Measurements from ENCODE around the gene COL26A1.
"Not testable (repeated sequence)": the region's sequence is repeated elsewhere in the genome, so short reads cannot be mapped to it uniquely, and the experiment has no call there.

Gene COL26A1

DNA sequence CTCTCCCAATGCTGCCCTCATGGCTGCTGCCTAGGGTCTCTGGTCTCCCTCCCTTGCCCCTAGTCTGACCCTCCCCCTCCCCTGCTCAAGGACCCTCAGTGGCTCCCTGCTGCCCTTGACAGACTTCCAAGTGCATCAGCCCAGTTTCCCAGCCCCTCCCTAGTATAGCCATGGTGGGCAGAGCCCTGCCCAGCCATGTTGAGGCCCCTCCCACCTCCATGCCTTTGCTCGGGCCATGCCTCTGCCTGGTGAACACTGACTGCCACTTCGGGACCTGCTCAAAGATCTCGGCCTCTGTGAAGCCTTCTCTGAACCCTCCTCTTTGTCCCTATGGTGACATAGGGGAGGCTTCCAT, 193.2 kb downstream of the COL26A1 start:
- no peak for DNase-seq

DNA sequence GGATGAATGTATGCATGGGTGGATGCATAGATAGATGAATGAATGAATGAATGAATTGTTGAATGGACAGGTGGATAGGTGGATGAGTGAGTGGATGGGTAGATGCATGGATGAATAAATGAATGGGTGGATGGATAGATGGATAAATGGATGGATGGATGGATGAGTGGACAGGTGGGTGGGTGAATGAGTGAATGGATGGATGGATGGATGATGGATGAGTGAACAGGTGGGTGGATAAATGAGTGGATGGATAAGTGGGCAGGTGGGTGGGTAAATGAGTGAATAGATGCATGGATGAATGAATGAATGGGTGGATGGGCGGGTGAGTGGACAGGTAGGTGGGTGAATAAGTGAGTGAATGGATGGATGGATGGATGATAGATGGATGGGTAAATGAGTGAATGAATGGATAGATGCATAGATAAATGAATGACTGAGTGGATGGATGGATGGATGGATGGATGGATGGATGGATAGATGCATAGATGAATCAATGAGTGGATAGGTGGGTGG, 193.8 kb downstream of the COL26A1 start:
- no peak for DNase-seq

DNA sequence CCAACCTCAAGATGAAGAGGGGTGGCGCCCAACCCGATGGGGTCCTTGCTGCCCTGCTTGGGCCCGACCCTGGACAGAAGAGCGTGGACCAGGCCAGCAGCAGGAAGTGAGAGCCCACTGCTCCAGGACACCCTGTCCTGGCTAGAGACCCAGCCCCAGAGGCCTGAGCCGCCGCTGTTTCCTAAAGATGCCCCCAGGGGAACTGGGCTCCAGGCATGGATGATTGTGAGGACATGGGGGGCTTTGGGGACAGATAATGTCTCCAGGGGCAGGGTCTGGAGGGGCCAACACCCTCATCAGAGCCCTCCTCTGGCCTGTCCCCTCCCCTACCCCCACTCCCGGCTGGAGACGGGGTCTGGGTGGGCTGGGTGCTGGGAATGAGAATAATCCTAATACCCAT, 194.7 kb downstream of the COL26A1 start:
- DNase-seq, result no peak

DNA sequence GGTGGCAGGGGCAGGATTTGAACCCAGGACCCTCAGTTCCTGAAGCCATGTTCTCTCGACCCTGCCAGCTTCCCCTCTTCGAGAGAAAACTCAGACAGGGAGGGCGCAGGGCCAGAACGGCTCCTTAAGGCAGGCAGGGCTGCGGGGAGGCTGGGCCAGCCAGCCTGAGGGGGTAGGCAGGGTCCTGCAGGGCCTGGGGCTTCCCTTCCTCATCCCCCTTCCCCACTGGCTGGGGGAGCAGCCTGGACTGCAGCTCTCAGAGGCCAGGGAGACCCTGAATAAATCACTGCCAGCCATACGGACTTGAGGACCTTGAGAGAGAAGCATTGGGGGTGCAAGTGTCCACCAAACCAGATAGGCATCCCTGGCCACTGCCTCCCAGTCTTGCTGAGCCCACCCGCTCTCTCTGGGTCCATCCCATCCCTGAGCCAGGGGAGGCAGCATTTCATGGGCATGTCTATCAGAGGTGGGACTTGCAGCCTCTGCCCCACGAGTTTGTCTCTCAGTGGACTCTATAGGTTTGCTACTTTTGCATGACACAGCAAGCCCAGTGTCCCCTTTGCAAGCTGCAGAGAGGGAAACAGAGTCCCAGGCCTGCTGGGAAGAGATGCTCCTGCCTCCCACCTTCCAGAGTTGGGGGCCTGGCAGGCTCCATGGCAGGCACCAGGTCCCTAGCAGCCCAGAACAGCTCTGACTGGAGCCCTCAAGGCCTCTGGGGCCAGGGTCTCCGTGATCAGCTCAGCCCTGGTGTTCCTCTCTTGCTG, 195.5 kb downstream of the COL26A1 start:
- no peak for DNase-seq

DNA sequence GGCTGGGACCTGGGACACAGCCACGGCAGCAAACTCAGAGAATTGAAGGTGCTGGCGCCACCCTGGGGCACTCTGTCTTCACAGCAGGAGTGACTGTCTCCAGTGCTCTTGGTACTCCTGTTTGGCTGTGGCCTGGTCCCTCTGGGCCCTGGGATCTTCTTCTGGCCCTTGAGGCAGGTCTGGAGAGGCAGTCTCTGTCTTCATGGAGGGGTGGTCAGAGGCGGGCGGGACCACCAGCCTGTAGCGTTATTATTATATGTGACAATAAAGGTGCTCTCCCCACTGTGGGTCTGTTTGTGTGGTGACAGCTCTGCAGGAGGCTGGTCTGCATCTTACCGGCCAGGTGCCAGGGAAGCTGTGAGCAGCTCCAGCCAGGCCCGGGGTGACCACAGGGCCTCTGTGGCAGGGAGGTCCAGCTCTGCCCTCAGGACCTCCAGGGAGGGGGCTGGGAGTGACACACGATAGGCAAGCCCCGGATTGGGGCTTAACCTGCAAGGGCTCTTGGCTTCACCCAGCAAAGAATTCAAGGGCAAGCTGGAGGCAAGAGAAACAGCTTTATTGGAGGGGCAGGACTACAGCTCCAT, 196.2 kb downstream of the COL26A1 start:
- no peak for DNase-seq

DNA sequence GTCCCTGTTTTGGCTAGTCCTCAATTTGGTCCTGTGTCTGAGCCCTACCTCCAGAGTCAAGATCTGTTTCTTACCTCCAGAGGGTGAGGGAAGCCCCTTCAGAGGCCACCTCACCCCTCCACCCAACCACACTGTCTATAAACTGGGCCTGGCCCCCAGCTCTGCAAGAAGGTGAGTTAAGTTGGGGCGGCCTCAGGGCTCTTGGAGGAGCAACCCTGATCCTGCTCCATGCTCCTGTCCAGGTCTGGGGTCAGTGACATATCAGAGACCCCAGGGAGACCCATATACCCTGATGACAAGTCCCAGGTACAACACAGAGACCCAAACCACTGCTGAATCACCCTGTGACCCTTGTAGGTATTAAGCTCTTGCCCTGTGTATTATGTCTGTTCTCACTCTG, 196.9 kb downstream of the COL26A1 start:
- no peak for DNase-seq

DNA sequence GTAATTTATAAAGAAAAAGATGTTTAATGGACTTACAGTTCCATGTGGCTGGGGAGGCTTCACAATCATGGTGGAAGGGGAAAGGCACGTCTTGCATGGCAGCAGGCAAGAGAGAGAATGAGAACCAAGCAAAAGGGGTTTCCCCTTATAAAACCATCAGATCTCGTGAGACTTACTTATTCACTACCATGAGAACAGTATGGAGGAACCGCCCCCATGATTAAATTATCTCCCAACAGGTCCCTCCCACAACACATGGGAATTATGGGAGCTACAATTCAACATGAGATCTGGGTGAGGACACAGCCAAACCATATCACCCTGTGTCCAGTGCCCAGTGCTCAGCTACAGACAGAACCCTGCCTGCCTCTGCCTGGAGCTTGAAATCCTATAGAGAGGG, 197.3 kb downstream of the COL26A1 start:
- DNase-seq, result not testable (repeated sequence)

DNA sequence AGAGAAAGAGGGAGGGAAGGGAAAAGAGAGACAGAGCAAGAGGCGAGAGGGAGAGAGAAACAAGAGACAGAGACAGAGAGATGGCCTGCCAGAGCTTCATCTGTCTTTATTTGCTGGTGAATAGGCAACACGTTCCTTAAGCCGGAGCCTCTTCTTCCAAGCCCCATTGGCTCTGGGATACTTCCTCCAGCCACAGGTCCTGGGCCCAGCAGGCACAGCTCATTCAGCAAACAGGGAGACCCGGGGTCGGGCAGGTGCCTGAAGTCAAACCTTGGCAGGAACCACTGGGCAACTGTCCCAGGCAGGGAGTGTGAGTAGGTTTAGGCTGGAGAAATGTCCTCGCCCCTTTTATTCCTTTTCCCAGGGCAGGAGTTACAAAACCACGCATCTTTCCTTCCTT, 198.2 kb downstream of the COL26A1 start:
- DNase-seq, result no peak

DNA sequence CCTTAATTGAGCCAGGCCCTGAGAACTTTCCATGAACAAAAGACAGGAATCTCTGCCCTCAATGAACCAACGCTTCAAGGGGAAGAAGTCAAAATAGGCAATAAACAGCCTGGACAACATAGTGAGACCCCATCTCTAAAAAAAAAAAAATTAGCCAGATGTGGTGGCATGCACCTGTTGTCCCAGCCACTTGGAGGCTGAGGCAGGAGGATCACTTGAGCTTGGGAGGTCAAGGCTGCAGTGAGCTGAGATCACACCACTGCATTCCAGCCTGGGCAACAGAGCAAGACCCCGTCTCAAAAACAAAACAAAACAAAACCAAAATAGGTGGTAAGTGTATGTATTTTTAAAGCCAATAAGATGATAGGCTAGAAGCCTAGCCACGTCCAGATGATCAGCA, 198.6 kb downstream of the COL26A1 start:
- DNase-seq, result not testable (repeated sequence)

DNA sequence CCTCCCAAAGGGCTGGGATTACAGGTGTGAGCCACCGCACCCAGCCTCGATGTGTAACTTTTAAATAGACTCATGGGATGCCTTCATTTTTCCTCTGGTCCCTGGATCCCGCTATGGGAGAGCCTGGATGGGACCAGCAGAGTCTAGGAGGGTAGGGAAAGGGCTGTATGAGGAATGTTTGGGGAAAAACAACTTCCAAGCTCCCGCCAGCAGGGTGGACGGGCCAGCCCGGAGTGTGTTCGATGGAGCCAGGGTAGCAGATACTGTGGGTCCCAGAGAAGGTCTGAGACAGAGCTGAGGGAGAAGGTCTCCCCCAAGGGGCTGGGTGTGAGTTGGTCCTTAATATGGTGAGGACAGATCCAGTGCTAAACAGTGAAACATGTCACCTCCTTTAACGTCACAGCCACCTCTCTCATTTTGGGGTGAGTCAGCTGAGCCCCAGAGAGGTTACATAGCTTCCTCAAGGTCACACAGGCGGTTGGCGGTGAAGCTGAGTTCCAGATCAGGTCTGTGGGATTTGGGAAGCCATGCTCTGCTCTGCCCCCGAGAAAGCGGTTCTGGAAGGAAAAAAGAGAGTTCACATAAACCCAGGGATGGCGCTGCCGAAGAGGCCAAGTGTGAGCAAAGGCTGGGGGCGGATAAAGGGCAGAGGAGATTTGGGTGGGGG, 200.0 kb downstream of the COL26A1 start:
- DNase-seq, result no peak

DNA sequence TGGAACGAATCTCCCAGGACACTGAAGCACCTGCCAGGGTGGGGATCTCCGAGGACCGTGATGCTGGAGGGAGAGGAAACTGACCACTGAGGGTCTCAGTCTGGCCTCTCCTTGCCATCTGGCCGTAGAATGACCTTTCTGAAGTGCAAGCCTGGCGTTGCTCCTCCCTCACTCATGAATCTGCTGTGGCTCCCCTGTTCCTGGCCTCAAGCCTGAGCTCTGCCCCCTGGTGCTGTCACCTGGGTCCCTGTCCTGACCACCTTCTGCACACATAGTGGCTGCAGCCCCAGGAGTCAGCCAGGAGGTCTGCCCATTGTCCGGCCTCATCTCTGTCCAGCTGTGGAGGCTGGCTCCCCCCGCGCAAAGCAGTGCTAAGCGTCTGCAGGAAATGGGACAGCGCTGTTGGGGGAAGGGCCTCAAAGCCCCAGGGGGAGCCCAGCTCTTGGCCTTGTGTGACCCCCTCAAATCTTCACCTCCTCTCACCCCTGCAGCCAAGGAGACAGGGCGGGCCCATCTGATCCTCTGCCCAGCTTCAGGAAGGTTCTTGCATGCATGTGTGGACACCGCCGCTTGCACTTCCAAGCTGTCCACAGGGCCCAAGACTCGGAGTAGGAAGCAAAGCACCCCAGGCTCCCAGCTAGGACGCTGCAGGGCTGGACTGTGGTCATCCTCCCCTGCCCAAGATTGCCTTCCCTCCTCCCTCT, 200.7 kb downstream of the COL26A1 start:
- no peak for DNase-seq

DNA sequence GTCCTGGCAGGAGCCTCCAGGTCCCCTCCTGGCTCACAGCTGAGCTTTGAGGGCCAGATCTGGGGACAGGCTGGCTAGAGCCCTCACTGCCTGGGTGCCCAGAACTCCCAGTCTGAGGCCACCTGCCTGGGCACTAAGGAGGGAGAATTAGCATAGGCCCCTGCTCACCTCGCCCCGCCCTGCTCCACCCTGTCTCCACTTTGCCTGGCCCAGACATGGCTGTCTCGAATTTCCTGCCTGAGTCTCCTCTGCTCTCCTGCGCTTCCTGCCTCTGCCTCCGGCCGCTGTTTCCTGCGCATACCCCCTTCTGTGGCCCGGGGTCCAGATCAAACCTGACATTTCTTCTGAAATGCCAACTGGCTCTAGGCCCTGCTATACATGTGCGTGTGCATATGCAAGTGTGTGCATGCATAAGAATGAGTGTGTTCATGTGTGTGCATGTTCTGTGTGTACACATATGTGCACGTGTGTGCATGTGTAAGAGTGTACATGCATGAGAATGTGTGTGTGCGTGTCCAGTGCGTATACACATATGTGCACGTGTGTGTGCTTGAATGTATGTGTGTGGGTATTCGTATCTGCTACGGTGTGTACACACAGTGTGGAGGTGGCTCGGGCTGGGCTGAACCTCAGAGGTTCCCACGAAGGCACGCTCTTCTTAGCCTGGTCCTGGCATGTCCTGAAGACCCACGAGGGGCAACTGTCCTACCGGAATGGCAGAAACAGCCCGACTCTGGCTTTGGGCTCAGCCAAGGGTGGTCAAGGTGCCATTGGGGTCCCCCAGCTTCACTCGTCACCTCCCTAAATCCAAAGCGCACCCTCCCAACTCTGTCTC, 201.5 kb downstream of the COL26A1 start:
- DNase-seq, result no peak

DNA sequence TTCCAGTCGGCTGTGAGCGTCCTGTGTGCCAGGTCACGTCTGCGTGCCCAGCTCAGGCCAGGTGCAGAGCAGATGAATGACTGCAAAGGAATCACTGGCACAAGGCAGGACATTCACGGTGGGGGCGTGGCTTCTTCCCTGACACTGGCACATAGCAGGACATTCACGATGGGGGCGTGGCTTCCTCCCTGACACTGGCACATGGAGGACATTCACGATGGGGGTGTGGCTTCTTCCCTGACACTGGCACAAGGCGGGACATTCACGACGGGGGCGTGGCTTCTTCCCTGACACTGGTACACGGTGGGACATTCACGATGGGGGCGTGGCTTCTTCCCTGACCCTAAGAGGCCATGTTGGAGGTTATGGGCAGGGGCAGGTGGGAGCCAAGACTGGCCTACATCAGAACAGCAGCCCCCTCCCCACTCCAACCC, 202.1 kb downstream of the COL26A1 start:
- DNase-seq, result no peak

DNA sequence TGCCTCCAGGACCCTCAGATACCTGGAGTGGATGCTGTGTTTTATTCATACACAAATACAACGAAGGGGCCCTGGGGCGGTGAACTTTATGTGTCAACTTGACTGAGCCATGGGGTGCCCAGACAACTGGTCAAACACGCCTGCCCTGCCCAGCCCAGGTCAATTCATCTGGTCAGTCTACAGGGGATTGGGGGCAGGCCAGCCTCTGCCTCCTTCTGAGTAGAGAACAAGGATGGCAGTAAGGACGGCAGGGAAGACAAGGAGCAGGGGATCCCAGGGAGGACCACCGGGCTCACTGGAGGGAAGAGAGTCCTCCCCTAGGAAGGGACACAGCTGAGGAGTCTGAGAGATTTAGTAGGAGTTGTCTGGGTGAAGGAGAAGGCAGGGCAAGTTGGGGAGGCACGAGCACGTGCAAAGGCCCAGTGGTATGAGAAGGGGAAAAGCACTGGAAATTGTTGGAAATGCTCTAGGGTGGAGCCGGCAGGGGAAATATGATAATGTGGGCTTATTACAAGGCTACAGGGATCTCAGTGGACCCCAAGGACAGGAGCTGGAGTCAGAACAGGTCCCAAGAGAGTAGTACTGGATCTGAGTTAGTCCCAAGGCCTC, 203.0 kb downstream of the COL26A1 start:
- no peak for DNase-seq

DNA sequence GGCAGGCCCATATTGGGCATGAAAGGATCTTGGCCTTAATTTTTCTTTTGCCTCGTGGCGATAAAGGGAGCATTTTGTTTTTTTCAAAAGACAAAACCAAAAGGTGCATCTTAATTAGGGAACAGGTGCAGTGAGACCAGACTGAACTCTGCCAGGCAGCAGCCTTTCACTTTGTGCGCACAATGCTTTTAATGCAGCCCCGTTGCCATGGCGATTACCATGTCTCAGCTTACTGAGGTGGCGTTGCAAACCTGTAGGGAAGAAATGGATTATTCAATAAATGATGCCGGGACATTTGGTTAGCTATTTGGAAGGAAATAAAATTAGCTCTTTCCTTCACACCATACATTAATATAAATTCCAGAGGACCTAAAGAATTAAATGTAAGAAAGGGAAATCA, 204.6 kb downstream of the COL26A1 start:
- DNase-seq, result peak; percentile 25

DNA sequence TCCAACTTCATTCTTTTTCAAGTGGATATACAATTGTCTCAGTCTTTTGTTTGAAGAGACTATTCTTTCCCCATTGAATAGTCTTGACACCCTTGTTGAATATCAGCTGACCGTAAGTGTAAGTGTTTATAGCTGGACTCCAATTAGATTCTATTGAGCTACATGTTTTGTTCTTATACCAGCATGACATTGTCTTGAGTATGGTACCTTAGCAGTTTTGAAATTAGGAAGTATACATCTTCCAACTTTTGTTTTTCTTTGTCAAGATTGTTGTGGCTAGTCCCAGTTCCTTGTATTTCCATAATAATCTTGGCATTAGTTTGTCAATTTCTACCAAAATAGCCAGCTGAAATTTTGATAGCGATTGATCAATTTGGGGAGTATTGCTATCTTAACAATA, 209.5 kb downstream of the COL26A1 start:
- DNase-seq, result no peak

DNA sequence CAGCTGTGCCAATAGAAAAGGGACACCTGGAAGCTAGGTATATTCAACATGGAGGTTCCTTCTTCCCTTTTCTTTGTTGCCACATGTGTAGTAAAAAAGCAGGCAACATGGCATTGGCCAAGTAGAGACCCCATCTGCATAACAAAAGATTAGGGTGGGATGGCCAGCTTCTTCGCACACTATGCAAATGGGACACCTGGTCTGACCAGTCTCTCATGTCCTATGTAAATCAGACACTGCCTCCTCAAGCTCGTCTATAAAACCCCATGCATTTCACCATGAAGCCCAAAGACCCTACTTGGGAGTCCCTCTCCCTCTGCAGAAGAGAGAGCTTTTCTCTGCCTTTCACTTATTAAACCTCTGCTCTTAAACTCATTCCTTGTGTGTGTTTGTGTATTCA, 212.5 kb downstream of the COL26A1 start:
- peak; percentile 24 for DNase-seq

DNA sequence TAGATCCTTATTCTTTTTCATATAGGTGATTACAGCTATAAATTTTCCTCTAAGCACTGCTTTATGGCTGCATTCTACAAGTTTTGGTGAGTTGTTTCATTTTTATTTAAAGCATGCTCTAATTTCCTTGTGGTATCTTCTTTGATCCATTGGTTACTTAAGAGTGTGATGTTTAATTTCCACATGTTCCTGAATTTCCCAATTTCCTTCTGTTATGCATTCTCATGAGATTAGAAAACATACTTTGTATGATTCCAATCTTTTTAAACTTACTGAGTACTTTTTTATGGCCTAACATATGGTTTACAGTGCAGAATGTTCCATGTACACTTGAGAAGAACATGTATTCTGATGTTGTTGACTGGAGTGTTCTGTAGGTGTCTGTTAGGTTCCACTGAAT, 213.0 kb downstream of the COL26A1 start:
- DNase-seq, result no peak

DNA sequence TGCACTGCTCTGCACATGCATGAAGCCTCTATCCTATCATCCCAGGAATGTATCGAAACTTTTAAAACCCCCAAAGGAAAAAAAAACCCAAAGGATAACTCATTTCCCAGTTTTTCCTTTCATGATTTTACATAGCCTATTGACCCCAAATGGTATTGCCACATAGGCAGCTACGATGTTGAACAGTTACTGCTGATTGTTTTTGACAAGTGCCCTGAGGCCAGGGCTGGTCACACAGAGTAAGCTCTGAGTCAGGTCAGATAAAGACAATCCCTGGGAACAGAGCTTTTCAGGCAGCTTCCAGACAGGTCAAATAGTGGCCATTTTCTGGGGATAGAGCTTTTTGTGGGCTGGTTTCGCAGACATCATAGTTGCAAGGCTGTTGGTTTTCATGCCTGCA, 214.3 kb downstream of the COL26A1 start:
- DNase-seq, result no peak

DNA sequence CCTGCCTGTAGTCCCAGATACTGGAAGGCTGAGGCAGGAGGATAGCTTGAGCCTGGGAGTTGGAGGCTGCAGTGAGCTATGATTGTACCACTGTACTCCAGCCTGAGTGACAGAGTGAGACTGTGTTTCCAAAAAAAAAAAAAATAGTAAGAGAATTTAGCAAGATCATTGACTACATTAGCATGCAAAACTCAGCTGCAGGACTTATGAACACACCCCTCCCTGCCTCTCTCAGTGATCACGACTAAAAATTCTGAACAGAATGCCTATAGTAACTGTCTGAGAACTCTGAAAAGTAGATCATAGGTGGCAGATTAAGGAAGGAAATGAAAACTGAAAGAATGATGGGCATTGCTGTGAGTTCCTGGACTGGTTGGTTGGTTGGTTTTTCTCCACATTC, 215.9 kb downstream of the COL26A1 start:
- DNase-seq, result no peak

DNA sequence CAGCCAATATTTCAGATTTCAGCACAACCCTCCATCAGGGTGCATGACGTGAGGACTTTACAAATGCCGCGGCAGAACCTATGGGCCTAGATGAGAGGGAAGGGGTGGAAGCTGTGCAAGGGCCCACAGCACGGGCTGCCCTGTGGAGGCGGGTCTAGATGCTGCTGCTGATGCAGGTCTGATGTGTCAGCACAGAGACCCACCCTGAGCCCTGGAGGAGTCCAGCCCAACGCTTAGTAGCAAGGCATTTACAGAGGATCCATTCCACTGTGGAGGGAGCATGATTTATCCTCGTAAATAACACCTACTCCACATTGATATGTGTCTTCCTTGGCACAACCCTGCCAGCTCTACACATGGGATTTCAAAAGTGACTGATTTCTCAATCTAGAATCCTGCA, 217.9 kb downstream of the COL26A1 start:
- DNase-seq, result no peak

DNA sequence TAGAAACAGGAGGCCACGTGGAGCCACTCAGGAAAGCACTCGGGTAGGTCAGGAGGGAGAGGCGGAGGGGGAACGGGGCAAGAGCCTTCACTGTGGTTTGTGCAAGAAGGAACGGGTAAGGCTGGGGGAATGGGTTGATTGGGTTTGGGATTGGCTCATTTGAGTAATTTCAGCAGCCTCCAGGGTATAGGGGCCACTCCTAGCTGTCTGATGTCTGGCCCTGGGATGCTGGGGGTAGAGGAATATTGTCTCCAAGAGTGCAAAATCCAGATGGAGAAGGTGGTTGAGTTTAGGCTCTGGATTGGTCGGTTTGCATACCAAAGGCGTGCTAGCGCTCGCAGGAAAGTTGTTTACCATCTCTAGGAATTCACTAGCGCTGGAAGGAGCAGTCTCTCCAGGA, 219.2 kb downstream of the COL26A1 start:
- DNase-seq, result no peak
